ENCODE measurements around the gene CHAT.

GRCh38 chr10:49700997-49701396, 87.2 kb downstream of the CHAT start:
- TF ChIP-seq CTCF (IDR thresholded peaks at IDR 0.05): no peak
- TF ChIP-seq POLR2A (IDR thresholded peaks at IDR 0.05): no peak
